Right kidney (tissue), 1 donor: ENCODE data around the gene ITSN1.
A peak's percentile ranks its signal among the peaks of the same experiment; 100 is the strongest.

ENCODE experiments used
- DNase-seq: peaks from one replicate; pipeline ENCODE4 v3.0.0-alpha.2; 2016

ITSN1 gene

DNA sequence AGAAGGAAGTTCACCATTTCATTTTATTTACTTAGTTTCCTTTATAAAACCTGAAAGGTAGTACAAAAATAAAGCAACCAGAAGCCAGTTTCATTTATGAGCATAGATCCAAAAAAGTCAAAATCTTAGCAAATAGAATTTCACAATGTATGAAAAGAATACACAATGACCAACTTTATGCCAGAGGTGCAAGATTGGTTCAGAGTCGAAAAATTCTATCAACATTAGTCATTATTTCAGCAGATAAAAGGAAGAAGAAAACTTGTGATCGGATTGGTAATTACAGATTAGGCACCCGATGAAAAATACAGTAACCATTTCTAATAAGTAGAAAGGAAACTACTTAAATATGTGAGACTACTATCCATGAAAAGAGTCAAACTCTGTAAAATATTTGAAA lies 89.1 kb downstream of the ITSN1 start:
- no peak for DNase-seq

DNA sequence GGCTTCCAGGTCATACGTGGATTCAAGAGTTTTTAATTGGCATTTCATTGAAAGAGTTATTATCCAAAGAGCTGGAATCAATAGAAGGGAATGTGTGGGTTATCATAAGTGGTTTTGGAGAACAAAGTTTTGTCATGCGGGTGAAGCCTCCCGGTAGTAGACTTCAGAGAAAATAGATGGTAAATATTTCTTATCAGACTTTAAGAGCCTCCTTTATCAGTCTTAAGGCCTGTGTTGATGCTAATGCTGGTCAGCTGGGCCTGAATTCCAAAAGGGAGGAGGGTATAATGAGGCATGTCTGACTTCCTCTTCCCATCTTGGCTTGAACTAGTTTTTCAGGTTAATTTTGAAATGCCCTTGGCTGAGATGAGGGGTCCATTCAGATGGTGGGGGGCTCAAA lies 89.7 kb downstream of the ITSN1 start:
- no peak for DNase-seq

DNA sequence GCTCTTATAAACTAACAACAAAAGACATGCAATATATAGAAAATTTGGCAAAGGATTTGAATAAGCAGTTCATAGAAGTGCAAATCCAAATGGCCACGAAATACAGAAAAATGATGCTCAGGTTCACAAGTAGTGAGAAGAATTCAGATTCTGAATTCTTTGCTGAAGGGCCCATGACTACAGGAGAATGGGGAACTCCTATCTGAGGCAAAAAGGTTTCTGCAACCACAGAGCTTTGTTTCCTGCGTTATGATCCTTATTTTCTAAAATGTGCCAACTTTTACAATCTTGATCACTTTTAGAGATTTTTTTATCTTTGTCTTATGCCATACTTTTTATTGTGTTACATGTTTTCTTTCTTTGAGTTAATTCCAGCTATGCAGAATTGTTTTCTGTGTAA lies 91.3 kb downstream of the ITSN1 start:
- no peak for DNase-seq

DNA sequence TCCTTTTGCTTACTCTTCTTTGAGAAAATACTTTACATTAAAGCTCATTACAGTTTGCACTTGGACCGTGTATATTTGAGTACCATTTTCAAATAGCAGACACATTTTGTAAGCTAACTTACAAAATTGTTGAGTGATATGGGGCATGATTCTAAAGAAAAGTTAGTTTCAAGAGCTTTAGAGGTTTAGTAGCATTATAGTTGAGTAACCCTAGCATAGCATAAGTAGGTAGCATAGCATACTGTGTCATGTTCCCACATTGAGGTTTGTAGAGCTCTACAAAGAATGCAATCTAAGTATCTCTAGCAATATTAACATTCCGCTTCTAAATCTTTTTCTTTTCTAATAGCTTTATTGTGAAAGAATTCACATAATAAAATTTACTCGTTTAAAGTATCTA lies 92.0 kb downstream of the ITSN1 start:
- DNase-seq: no peak

DNA sequence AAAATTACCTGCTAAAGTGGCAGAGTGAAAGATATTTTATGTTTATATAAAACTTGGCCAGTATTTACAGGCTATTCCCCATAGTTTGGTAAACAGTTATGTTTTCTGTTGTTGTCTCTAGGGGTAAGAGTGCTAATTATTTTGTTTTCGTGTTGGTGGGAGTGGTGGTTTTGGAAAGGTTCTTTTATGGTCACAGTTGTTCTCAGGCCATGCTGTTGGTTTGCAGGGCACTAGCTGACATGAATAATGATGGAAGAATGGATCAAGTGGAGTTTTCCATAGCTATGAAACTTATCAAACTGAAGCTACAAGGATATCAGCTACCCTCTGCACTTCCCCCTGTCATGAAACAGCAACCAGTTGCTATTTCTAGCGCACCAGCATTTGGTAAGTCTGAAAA lies 92.5 kb downstream of the ITSN1 start:
- no peak for DNase-seq

DNA sequence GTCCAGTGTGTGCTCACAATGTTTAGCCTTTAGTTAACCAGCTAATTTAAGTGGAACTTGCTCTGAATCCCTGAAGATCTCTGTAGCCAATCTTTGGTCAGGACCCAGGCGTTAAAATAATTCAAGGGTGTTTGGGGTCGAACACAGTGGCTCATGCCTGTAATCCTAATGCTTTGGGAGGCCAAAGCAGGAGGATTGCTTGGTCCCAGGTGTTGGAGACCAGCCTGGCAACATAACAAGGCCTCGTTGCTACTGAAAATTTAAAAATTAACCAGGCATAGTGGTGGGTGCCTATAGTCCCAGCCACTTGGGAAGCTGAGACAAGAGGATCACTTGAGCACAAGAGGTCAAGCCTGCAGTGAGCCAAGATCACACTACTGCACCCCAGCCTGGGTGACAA lies 94.3 kb downstream of the ITSN1 start:
- DNase-seq: no peak

DNA sequence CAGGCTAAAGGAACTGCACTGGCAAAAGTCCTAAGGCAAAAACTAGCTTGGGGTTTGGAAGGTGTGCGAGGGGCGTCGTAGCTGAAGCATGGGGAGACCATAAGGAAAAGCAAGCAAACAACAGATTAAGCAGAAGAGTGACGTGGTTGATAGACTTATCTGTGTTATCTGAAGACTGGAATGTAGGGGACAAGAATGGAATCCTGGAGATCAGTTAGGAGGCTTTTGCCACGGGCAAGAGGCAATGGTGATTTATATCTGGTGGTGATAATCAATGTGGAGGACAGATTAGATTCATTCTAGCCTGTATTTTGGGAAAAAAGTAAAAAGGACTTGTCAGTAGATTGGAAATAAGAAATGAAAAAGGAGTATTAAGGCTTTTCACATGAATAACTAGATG lies 97.4 kb downstream of the ITSN1 start:
- DNase-seq: no peak

DNA sequence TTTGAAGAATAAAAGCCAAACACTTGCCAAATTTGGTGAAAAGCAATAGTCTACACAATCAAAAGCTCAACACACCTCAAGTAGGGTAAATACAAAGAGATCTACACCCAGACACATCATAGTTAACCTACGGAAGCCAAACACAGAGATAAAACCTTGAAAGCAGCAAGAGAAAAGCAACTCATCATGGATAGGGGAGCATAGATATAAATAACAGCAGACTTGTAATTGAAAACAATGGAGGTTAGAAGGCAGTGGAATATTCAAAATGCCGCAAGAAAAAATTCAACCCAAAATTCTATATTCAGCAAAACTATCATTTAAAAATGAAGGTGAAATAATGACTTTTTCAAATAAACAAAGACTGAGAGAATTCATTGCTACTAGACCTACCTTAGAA lies 105.1 kb downstream of the ITSN1 start:
- no peak for DNase-seq

DNA sequence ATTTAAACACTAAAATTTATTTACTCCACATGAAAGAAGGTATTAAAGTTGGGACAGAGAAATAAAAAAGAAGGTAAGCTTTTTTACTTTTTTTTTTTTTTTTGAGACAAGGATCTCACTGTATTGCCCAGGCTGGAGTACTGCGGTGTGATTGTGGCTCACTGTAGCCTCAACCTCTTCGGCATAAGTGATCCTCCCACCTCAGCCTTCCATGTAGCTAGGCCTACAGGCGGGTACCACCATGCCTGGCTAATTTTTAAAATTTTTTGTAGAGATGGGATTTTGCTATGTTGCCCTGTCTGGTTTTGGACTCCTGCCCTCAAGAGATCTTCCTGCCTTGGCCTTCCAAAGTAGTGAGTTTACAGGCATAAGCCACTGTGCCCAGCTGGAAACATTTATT lies 106.6 kb downstream of the ITSN1 start:
- DNase-seq: no peak

DNA sequence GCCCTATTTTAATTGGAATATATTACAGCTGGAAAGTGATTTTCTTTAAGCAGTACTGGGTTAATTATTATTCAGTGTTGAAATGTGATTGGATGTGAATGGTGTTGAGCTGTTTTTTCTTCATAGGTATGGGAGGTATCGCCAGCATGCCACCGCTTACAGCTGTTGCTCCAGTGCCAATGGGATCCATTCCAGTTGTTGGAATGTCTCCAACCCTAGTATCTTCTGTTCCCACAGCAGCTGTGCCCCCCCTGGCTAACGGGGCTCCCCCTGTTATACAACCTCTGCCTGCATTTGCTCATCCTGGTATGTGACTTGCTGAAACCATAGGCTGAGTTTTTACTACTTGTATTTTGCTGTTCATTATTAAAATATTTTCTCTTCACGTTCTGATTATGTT lies 107.7 kb downstream of the ITSN1 start:
- no peak for DNase-seq

DNA sequence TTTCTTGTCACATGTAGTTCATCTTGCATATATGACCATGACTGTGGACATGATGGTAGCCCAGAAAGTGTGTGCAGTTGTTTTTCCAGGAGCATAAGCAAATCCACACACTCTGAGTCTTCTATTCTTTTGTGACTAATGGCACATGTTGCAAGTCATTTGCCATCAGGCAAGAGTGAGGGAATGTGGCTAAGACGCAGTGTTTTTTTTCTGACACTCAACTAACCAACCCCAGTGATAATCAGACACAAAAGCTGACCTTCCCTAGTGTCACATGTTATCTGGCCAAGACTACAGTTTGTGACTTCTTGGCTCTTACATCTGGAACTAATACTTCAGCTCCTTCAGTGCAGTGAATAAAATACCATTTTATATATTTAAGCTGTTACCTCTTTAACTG lies 108.8 kb downstream of the ITSN1 start:
- DNase-seq: no peak

DNA sequence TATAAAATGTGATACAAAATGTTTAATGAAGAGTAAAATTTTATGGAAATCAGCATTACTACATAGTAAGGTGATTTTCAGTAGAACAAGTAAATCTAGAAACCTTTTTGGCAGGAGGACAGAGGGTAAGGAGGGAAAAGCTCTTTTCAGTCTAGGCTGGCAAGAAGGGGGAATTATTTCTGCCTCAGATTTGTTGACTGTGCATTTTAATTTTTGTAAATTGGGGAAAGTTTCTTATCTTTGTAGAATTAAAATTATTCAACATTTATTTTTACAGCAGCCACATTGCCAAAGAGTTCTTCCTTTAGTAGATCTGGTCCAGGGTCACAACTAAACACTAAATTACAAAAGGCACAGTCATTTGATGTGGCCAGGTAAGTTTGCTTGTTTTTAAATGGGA lies 109.2 kb downstream of the ITSN1 start:
- DNase-seq: no peak

DNA sequence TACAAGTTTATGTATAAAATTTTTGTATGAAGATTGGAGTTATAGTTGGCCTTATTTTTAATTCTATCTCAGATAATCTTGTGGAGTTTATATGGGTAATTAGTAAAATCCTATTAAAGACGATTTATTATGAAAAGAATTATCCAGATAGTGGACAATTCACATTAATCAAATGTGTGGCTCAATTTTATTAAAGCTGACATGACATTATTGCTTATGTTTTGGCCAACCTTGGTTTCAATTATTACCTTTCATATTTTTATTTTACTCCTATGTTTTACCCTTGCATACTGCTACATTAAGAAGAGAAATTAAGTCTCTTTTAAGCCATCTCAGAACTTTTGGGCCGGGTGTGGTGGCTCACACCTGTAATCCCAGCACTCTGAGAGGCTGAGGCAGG lies 110.0 kb downstream of the ITSN1 start:
- DNase-seq: no peak

DNA sequence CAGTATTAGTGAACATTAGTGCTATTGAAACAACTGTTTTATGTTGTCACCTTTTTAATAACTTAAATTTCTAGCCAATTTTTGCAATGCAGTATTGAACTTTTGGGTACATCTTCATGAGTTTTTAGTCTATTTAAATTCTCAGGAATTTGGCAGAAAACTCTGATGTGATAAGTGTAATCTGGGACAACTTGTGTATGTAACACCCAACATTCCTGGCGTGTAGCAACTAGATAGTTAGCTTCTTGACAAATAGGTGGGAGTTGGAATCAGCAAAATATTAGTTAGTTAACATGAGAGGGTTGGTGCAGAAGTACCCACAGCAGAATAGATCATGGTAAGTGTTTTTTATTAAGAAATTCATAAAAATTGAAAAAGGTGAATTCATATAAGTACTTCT lies 111.6 kb downstream of the ITSN1 start:
- no peak for DNase-seq

DNA sequence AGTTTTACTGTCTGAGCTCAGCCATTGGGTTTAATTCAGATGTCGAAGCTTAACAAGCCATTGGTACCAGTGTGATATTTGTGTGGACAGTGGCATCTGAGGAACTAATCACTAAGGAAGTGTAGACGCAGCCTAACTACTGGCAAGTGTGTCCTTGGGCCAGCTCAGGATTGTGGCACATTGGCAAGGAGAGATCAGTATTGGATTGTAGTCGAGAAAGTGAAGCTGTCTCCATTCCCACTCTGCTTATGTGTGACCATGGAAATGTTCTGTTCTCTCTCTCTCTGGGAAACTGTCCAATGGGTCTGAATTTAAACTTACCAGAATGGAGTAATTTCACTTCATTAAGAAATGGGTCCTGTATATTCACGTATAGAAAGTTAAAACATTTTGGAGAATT lies 112.2 kb downstream of the ITSN1 start:
- no peak for DNase-seq

DNA sequence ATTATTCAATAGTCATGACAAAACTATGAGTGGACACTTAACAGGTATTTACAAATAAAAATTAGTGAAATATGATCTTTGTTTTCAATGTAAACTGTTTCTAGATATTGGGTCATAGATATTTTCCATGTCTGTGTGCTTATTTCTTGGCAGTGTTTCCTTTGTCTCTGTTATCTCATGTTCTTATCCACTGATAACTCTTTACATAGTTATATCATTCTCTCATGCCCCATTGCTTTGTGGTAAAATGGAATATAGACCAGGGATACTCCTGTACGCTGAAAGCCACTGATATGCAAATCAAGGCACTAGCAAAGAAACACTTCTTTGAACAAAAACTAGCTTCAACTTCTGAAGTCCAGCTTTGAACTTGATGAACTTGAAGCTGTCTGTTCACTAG lies 113.1 kb downstream of the ITSN1 start:
- DNase-seq: no peak

DNA sequence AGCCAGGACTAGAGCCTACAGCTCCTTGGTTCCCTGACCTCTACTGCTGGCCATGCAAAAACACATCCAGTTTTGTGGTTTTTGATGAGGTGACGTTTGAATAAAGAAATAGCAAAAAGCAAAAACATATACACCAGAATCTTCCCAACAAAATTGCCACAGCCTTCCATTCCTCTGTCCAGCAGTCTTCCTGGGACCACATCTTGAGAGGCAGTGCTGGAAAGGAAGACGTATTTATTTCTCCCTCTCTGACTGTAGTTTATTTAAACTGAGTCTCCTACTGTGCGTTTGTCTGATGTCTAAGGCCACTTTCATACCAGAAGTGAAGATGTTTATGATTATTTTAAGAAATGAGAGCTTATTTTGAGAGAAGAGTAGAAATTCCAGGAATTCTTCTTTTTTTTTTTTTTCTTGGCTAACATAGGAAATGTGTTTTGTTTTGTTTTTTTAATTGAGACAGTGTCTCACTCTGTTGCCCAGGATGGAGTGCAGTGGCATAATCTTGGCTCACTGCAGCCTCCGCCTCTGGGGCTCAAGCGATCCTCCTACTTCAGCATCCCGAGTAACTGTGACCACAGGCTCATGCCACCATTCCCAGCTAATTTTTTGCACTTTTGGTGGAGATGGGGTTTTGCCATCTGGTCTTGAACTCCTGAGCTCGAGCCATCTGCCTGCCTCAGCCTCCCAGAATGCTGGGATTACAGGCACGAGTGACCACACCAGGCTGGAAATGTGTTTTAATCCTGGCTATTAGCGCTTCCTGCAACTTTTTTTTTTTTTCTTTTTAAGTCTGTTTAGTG lies 118.5 kb downstream of the ITSN1 start:
- peak; percentile 8 for DNase-seq

DNA sequence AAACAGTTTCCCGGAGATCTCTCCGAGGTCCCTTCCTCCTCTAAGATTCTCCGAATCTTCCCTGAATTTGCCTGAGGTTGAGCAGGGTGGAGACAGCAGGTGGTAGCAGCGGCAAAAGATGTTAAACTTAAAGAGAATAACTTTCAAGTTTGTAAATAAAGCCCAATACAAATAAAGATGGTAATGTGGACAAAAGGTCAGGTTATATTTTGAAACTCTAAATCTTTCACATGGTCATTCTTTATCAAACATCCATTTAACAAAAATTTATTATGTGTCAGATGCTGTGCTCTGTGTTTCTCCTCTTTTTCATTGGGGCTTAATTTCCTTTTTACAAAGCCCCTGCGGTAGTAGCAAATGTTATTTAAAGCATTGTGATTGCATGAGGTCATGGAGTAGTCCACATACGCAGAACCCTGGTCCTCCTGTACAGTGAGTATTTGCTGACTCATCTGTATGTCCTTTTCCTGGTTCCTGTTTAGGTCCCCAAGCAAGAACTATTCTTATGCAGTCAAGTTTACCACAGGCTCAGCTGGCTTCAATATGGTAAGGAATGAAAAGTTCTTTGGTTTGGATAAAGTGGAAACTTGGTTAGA lies 119.2 kb downstream of the ITSN1 start:
- DNase-seq: peak; percentile 15

DNA sequence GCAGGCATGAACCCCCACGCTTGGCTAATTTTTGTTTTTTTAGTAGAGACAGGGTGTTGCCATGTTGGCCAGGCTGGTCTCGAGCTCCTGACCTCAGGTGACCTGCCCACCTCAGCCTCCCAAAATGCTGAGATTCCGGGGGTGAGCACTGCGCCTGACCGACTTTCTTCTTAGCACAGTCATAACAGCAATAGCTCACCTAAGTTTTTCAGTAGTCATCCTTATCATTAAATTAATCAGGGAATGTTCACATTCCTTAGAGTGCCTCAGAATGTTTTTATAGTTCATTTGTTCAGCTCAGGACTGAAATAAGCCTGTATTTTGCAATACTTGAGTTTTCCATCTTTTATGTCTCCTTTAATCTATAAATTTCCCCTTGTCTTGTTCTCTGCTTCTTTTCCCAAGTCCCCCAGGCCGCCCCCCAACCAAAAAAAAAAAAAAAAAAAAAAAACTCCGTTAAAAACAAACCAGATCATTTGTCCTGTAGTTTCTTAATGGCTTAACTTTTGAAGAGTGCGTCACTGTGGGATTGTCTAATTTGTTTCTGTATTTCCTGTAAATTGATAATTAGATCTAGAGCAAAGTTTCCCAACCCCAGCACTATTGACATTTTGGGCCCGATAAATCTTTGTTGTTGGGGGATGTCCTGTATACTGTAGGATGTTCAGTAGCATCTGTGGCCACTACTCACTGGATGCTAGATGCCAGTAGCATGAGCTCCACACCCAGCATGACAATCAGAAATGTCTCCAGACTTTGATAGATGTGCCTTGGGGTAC lies 120.7 kb downstream of the ITSN1 start:
- no peak for DNase-seq

DNA sequence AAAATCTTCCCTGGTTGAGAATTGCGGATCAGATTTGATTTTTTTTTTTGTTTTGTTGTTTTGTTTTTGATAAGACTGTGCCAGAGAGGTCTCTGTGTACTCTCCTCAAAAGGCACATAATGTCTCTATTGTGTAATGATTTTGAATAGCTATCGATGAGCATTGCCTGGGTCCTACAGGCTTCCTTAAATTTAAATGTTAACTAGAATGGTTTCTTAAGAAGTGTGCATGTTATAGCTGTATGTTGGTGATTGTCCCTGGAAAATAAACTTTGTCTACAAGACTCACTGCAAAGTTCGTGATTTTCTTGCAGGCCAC lies 121.2 kb downstream of the ITSN1 start:
- DNase-seq: no peak

DNA sequence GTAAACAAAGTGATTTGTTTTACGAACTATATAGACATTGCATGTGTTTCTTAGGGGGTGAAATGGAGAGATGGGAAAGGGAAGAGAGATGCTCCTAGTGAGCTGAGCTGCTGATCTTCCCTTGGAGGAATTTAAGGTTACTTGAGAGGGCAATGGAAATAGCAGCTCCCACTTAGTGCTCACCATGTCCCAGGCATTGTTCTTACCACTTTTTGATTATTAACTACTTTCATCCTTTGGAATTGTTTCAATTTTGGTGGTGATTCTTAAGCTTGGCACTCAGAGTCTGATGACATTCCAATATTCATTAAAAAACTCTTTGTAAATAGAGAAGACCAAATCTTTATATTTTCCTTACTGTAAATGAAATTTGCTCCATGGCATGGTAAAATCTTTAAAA lies 124.9 kb downstream of the ITSN1 start:
- DNase-seq: no peak

DNA sequence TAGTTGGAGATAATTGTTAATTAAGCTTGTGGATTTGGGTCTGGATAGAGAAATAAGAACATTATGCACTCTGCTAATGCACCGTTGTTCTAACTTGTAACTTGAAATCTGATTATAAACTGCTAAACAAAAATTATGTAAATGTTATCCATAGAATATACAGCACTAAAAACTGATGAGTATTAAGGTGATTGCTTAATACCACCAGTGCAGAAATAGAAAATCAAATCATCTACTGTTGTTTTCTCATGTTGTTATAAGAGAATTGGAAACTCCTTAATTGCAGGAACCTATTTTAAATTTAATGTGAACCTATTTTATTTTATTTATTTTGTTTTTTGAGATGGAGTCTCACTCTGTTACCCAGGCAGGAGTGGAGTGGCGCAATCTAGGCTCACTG lies 125.7 kb downstream of the ITSN1 start:
- DNase-seq: no peak

DNA sequence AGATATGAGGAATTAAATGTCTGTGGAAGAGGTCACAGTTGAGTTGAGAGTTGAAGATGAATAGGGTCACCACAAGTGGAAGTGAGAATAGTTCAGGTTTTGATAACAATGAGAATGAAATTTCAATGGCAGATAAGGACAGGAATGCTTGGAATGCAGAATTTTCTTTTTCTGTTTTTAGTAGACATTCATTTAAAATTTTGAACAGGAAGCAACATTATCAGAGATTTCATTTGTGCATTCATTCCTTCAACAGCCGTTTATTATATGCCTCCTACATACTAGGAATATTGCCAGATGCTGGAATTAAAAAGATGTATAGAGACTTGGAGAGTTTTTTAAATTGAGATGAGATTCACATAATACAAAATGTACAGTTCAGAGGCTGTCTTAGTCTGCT lies 126.8 kb downstream of the ITSN1 start:
- DNase-seq: no peak

DNA sequence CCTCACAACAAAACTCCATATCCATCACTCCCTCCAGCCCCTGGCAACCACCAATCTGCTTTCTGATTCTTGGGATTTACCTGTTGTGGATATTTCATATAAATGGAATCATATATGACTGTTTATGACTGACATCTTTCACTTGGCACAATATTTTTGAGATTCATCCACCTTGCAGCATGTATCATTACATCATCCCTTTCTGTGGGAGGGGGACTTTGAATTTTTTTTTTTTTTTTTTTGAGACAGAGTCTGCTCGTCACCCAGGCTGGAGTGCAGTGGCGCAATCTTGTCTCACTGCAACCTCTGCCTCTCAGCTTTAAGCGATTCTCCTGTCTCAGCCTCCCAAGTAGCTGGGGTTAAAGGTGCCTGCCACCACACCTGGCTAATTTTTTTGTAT lies 128.2 kb downstream of the ITSN1 start:
- DNase-seq: no peak
